Suprapubic skin (tissue), 2 donors: ENCODE measurements around the gene ISM1.

Experiments used
- EP300 ChIP-seq: sonication (generic); formaldehyde crosslinking; IDR thresholded peaks from one replicate; pipeline ENCODE4 v1.6.1; 2017; ENCODE audit warnings: antibody characterized with exemption
- POLR2A ChIP-seq, 2 donors: fragments of 450-650 bp; IDR thresholded peaks; one replicate each; pipeline ENCODE4 v1.6.1; 2017; ENCODE audit warnings: antibody characterized with exemption in 2 of 2, mild to moderate bottlenecking in 2 of 2, moderate library complexity in 2 of 2

- TF ChIP-seq EP300: no peak
- no peak for TF ChIP-seq POLR2A (IDR thresholded peaks at IDR 0.05)
These were observed 14.1 kb upstream of the ISM1 start for GRCh38 chr20:13207016-13207415.
